Measurements from ENCODE around the gene SSC5D.

Gene SSC5D

GRCh38 chr19:55490478-55491432, 2.5 kb downstream of the SSC5D start:
- TF ChIP-seq RARB (CRISPR knock-in tag; IDR thresholded peaks at IDR 0.05) (no peak), OSR1 (CRISPR knock-in tag; IDR thresholded peaks at IDR 0.05) (no peak), ESRRG (CRISPR knock-in tag; IDR thresholded peaks at IDR 0.05) (no peak), PPARA (CRISPR knock-in tag; IDR thresholded peaks at IDR 0.05; ENCODE audit: borderline replicate concordance) (no peak), ISL1 (CRISPR knock-in tag; IDR thresholded peaks at IDR 0.05) (no peak), TOX (CRISPR knock-in tag; IDR thresholded peaks at IDR 0.05; ENCODE audit: borderline replicate concordance) (no peak), CSDC2 (CRISPR knock-in tag; IDR thresholded peaks at IDR 0.05) (no peak), ZC3H10 (CRISPR knock-in tag; IDR thresholded peaks at IDR 0.05) (no peak)
- TF ChIP-seq, protein P1, sequence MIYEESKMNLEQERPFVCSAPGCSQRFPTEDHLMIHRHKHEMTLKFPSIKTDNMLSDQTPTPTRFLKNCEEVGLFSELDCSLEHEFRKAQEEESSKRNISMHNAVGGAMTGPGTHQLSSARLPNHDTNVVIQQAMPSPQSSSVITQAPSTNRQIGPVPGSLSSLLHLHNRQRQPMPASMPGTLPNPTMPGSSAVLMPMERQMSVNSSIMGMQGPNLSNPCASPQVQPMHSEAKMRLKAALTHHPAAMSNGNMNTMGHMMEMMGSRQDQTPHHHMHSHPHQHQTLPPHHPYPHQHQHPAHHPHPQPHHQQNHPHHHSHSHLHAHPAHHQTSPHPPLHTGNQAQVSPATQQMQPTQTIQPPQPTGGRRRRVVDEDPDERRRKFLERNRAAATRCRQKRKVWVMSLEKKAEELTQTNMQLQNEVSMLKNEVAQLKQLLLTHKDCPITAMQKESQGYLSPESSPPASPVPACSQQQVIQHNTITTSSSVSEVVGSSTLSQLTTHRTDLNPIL (CRISPR knock-in tag; IDR thresholded peaks at IDR 0.05; ENCODE audit: low read depth): no peak
- peak; percentile 4; the same call in 2 of the 3 replicates for ATAC-seq

GRCh38 chr19:55491546-55492360, 3.5 kb downstream of the SSC5D start:
- no peak for ATAC-seq
- no peak for TF ChIP-seq GLIS3 (CRISPR knock-in tag; IDR thresholded peaks at IDR 0.05)
- TF ChIP-seq OSR1 (CRISPR knock-in tag; IDR thresholded peaks at IDR 0.05): no peak
- TF ChIP-seq ZFP30 (CRISPR knock-in tag; IDR thresholded peaks at IDR 0.05): no peak

DNA sequence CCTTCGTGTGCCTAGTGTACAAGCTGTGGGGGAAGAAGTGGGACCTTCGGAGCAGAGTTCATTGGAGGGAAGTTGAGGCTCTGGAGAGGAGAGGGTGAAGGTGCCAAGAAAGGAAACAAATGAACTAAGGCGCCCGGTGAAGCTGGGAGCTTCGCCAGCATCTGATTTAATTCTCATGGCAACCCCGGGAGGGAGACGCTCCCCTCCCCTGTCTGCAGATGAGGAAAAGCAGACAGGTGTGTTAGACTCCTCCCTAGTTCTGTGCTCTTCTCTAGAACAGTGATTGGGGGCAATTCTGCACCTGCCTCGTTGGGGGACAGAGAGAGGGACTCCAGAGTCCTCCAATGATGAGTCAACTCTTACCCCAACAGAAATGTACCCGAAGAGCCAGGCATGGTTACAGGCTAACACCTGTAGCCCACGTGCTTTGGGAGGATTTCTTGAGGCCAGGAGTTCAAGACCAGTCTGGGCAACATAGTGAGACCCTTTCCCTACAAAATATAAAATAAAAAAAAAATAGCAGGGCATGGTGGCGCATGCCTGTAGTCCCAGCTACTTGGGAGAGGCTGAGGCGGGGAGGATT, 4.2 kb downstream of the SSC5D start:
- ATAC-seq: no peak
- TF ChIP-seq ZFP30 (CRISPR knock-in tag; IDR thresholded peaks at IDR 0.05) (no peak), CSDC2 (CRISPR knock-in tag; IDR thresholded peaks at IDR 0.05) (no peak), ZNF565 (CRISPR knock-in tag; conservative IDR thresholded peaks at IDR 0.05; ENCODE audit: low read depth) (no peak), TCF4 (CRISPR knock-in tag; IDR thresholded peaks at IDR 0.05; ENCODE audit: borderline replicate concordance) (no peak), ZC3H10 (CRISPR knock-in tag; IDR thresholded peaks at IDR 0.05) (no peak), PPARA (CRISPR knock-in tag; IDR thresholded peaks at IDR 0.05; ENCODE audit: borderline replicate concordance) (no peak), ZFP3 (CRISPR knock-in tag; IDR thresholded peaks at IDR 0.05) (no peak), BACH2 (CRISPR knock-in tag; IDR thresholded peaks at IDR 0.05; ENCODE audit: borderline replicate concordance) (no peak), ARNTL (CRISPR knock-in tag; IDR thresholded peaks at IDR 0.05; ENCODE audit: borderline replicate concordance, low read depth) (no peak), ZNF8 (CRISPR knock-in tag; IDR thresholded peaks at IDR 0.05) (no peak), ESRRG (CRISPR knock-in tag; IDR thresholded peaks at IDR 0.05) (no peak), TSHZ2 (CRISPR knock-in tag; IDR thresholded peaks at IDR 0.05) (no peak), SNAI2 (CRISPR knock-in tag; IDR thresholded peaks at IDR 0.05) (no peak), PATZ1 (CRISPR knock-in tag; IDR thresholded peaks at IDR 0.05; ENCODE audit: borderline replicate concordance) (no peak), ZNF70 (CRISPR knock-in tag; IDR thresholded peaks at IDR 0.05) (no peak)
- TF ChIP-seq, protein P1 (CRISPR knock-in tag; IDR thresholded peaks at IDR 0.05; ENCODE audit: low read depth): no peak

Measured in SK-N-SH treated with all-trans-retinoic acid at 6 μM for 48 hours (cell line).